Smooth muscle cell (in vitro differentiated cells): Measurements from ENCODE around the gene NFATC2IP. TPM values are rescaled to one million over a fixed set of nuclear protein-coding genes. Genes with fewer than 3 reads are reported as not detected.
"Not testable (repeated sequence)": the region's sequence is repeated elsewhere in the genome, so short reads cannot be mapped to it uniquely, and the experiment has no call there.

Experiments
- DNase-seq: peaks from one replicate; lab custom pipeline; 2025; ENCODE audit not compliant: unreplicated experiment; lab: John Stamatoyannopoulos, UW
- H2AFZ ChIP-seq: fragments of 200-600 bp; sonication (generic); 2 replicates; pipeline ENCODE4 v1.6.0; 2016; ENCODE audit warnings: antibody characterized with exemption, low read depth, mild to moderate bottlenecking
- H3F3A ChIP-seq: fragments of 200-600 bp; sonication (generic); 2 replicates; pipeline ENCODE4 v1.6.0; 2017; ENCODE audit warnings: antibody characterized with exemption, low read depth
- H3K27ac ChIP-seq: fragments of 200-600 bp; sonication (generic); 2 replicates; pipeline ENCODE4 v1.5.1; 2016; ENCODE audit warnings: low read depth, mild to moderate bottlenecking
- H3K27me3 ChIP-seq: fragments of 200-600 bp; sonication (generic); 2 replicates; pipeline ENCODE4 v1.6.1; 2016; ENCODE audit warnings: low read depth, mild to moderate bottlenecking
- H3K36me3 ChIP-seq: fragments of 200-600 bp; sonication (generic); 2 replicates; pipeline ENCODE4 v1.5.1; 2016; ENCODE audit warnings: low read depth
- H3K4me1 ChIP-seq: fragments of 200-600 bp; sonication (generic); 2 replicates; pipeline ENCODE4 v1.5.1; 2016; ENCODE audit warnings: low read depth
- H3K4me2 ChIP-seq: fragments of 200-600 bp; sonication (generic); 2 replicates; pipeline ENCODE4 v1.6.0; 2016; ENCODE audit warnings: mild to moderate bottlenecking
- H3K4me3 ChIP-seq: fragments of 200-600 bp; sonication (generic); 2 replicates; pipeline ENCODE4 v1.5.1; 2016; ENCODE audit warnings: mild to moderate bottlenecking
- H3K79me2 ChIP-seq: fragments of 200-600 bp; sonication (generic); 2 replicates; pipeline ENCODE4 v1.6.0; 2016; ENCODE audit warnings: low read depth, mild to moderate bottlenecking
- H3K9ac ChIP-seq: fragments of 200-600 bp; sonication (generic); 2 replicates; pipeline ENCODE4 v1.6.0; 2016; ENCODE audit warnings: low read depth
- H3K9me3 ChIP-seq: fragments of 200-600 bp; sonication (generic); replicated peaks from 2 replicates; pipeline ENCODE4 v1.5.1; 2016; ENCODE audit warnings: low read depth
- H4K20me1 ChIP-seq: fragments of 200-600 bp; sonication (generic); 2 replicates; pipeline ENCODE4 v1.6.0; 2016; ENCODE audit warnings: low read depth
- WGBS: methylation state at CpG from one replicate; pipeline ENCODE4 v1.1.7; 2016; ENCODE audit warnings: low lambda C conversion rate; 5-methylcytosine and 5-hydroxymethylcytosine counted together
- polyA plus RNA-seq: library from polyadenylated mRNA; unstranded; fragments of >200 nt; fragmentation: Nextera tagmentation; extraction: Ambion mirVana; gene quantifications from 2 replicates; pipeline ENCODE4 v1.2.1, GENCODE V29; 2016
- total RNA-seq: library from RNA; depleted of rRNA; stranded (reverse); fragments of >200 nt; gene quantifications from 2 replicates; pipeline ENCODE4 v1.2.3, GENCODE V29; 2014
- TF ChIP-seq, protein P1 (sequence below): fragments of 200-600 bp; sonication (generic); IDR thresholded peaks from 2 replicates; pipeline ENCODE4 v1.5.1; 2017; ENCODE audit warnings: borderline replicate concordance, mild to moderate bottlenecking, antibody characterized with exemption; ENCODE audit not compliant: insufficient read depth, poor library complexity, severe bottlenecking

NFATC2IP gene
- total and polyA plus RNA-seq, 2 experiments from 2014 or later: 13.1 to 19.0 TPM

DNA sequence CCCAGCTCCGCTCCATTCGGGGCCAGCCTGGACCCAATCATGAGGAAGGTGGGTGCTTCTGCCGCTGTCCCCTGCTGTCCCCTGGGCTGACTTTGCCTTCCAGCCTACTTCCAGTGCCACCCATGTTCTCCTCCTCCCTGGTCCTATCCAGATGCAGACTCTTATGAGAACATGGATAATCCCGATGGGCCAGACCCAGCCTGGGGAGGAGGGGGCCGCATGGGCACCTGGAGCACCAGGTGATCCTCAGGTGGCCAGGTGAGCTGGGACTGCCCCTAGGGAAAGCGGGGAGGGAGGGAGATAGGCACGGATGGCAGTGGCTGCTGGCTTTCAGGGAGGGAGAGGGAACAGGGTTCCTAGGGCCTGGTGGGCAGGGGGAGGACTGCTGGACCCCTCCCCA is 12.0 kb upstream of the NFATC2IP start:
- WGBS: 83% methylated on average over 7 of the region's 7 CpGs
- no peak for DNase-seq
- H3K4me3 ChIP-seq: no peak overlapping the region

DNA sequence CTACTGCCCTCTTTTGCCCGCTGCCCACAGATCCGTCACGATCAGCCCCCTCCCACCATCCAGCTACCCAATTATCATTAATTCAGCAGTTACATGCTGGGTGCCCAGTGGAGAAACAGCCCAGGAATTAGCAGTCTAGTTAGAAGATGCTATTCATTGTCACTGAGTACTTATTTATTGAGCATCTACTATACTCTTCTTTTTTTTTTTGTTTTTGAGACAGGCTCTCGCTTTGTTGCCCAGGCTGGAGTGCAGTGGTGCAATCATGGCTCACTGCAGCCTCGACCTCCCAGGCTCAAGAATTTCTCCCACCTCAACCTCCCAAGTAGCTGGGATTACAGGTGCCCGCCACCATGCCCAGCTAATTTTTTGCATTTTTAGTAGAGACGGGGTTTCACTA is 10.9 kb upstream of the NFATC2IP start:
- not testable (repeated sequence) for H3K4me2 ChIP-seq, H3K79me2 ChIP-seq, H3K9ac ChIP-seq, DNase-seq, H3K27me3 ChIP-seq, H4K20me1 ChIP-seq, H3F3A ChIP-seq, H2AFZ ChIP-seq, H3K4me3 ChIP-seq, H3K9me3 ChIP-seq, H3K4me1 ChIP-seq, H3K27ac ChIP-seq, H3K36me3 ChIP-seq
- 87% methylated on average over 7 of the region's 7 CpGs for WGBS

More for the DNA sequence above, 12.0 kb upstream of the NFATC2IP start:
- Histone ChIP-seq H3K9ac (no peak overlapping the region), H2AFZ (no peak overlapping the region), H3K27me3 (no peaks in the 10 kb centered on the region), H3K4me2 (no peak overlapping the region), H4K20me1 (no peaks in the 10 kb centered on the region), H3K27ac (no peak overlapping the region), H3K9me3 (no peaks in the 10 kb centered on the region), H3K79me2 (no peaks in the 10 kb centered on the region), H3F3A (no peaks in the 10 kb centered on the region), H3K36me3 (no peaks in the 10 kb centered on the region), H3K4me1 (no peaks in the 10 kb centered on the region)
- TF ChIP-seq, protein P1, sequence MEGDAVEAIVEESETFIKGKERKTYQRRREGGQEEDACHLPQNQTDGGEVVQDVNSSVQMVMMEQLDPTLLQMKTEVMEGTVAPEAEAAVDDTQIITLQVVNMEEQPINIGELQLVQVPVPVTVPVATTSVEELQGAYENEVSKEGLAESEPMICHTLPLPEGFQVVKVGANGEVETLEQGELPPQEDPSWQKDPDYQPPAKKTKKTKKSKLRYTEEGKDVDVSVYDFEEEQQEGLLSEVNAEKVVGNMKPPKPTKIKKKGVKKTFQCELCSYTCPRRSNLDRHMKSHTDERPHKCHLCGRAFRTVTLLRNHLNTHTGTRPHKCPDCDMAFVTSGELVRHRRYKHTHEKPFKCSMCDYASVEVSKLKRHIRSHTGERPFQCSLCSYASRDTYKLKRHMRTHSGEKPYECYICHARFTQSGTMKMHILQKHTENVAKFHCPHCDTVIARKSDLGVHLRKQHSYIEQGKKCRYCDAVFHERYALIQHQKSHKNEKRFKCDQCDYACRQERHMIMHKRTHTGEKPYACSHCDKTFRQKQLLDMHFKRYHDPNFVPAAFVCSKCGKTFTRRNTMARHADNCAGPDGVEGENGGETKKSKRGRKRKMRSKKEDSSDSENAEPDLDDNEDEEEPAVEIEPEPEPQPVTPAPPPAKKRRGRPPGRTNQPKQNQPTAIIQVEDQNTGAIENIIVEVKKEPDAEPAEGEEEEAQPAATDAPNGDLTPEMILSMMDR: no peak

DNA sequence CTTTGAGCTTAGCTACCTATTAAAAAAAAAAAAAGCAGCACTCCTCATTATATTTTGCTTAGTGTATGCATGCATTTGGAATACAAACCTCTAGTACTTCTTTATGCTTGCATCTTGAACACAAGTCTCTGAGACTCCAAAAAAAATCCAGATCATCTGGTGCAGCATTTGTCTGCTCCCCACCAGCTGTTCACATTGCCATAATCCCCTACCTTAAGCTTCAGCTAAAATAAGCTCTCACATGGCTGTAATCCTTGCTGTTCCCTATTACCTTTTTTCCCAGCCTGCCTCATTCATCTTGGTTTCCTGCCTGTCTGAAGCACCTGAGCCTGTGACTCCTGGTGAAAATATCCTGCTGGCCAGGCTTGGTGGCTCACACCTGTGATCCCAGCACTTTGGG is 7.5 kb upstream of the NFATC2IP start:
- no peak overlapping the region for H3K27ac ChIP-seq
- H3K4me2 ChIP-seq: no peak overlapping the region
- H3K27me3 ChIP-seq: no peaks in the 10 kb centered on the region
- no peaks in the 10 kb centered on the region for H3K79me2 ChIP-seq
- no peak overlapping the region for H2AFZ ChIP-seq
- no peaks in the 10 kb centered on the region for H3K9me3 ChIP-seq
- no peaks in the 10 kb centered on the region for H3K36me3 ChIP-seq
- H3K4me3 ChIP-seq: no peak overlapping the region
- no peak overlapping the region for H3K9ac ChIP-seq
- TF ChIP-seq, protein P1: no peak
- H4K20me1 ChIP-seq: no peaks in the 10 kb centered on the region
- H3K4me1 ChIP-seq: no peaks in the 10 kb centered on the region
- no peak for DNase-seq
- H3F3A ChIP-seq: no peaks in the 10 kb centered on the region

GRCh38 chr16:28946681-28947080 is 4.1 kb upstream of the NFATC2IP start:
- no peaks in the 10 kb centered on the region for H3F3A ChIP-seq
- H3K4me3 ChIP-seq: no peak overlapping the region
- H3K36me3 ChIP-seq: no peaks in the 10 kb centered on the region
- no peaks in the 10 kb centered on the region for H3K9me3 ChIP-seq
- no peak overlapping the region for H2AFZ ChIP-seq
- H4K20me1 ChIP-seq: no peaks in the 10 kb centered on the region
- WGBS: 89% methylated on average over 4 of the region's 4 CpGs
- no peak overlapping the region for H3K9ac ChIP-seq
- no peak overlapping the region for H3K27ac ChIP-seq
- no peak for DNase-seq
- no peaks in the 10 kb centered on the region for H3K4me1 ChIP-seq
- H3K79me2 ChIP-seq: peaks cover 6% of the 10 kb centered on the region
- H3K27me3 ChIP-seq: no peaks in the 10 kb centered on the region
- H3K4me2 ChIP-seq: no peak overlapping the region
- TF ChIP-seq, protein P1: no peak
